ENCODE results near the gene LIG1. TPM values are rescaled to one million over a fixed set of nuclear protein-coding genes. Genes with fewer than 3 reads are reported as not detected.

The LIG1 gene
- total and polyA plus RNA-seq, 2 donors (not counting 3 experiments of a cell fraction or from before 2014, with no cell fraction given) = 64.0 to 94.7 TPM

DNA sequence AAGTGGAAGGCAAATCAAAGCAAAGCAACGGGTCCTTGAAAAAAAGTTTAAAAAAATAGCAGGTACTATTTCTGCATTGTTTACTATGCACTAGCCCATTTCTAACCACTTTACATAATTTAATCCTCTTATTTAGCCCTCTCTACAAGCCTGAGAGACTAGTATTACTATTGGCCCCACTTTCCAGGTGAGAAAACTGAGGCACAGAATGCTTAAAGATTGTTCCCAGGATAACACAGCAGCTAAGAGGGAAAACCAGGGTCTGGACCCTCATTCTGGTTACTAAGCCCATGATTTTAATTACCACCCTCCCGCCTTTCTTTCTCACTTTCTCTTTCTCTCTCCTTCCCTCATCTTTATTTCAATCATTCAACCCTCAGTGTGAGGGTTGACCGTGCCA is 6.1 kb upstream of the LIG1 start:
- peaks cover 0 to 6% of the 10 kb centered on the region in 2 experiments for H3K36me3 ChIP-seq (ENCODE audit: control insufficient read depth in 2 of 2, extremely low read depth in 1 of 2, insufficient read depth in 2 of 2, low read length in 2 of 2)
- no peak overlapping the region for H3K27ac ChIP-seq (ENCODE audit: insufficient read depth, low read depth, low read length)
- no peak overlapping the region for H3K4me3 ChIP-seq (replicated peaks in 1 of 3; ENCODE audit: insufficient read depth in 1 of 3, low read depth in 1 of 3, low read length in 3 of 3)
- no peak overlapping the region for H2AFZ ChIP-seq (ENCODE audit: low read depth, low read length)
- intact Hi-C loops (cut with micrococcal nuclease) (no loop called here), dilution Hi-C loops (cut with MboI; ENCODE audit: extremely low pct_ligation_motif_present, low sequenced_read_pairs) (no loop called here)
- TF ChIP-seq MYC (IDR thresholded peaks at IDR 0.05; ENCODE audit: low read depth, low read length) (no peak), FOS (IDR thresholded peaks at IDR 0.05; ENCODE audit: borderline replicate concordance, insufficient read depth, low read length) (no peak), EZH2 (IDR thresholded peaks at IDR 0.05; ENCODE audit: borderline replicate concordance, low read depth, low read length, severe bottlenecking) (no peak), JUN (IDR thresholded peaks at IDR 0.05; ENCODE audit: borderline replicate concordance, insufficient read depth, insufficient read length, low read depth) (no peak), GATA2 (IDR thresholded peaks at IDR 0.05; ENCODE audit: insufficient read depth, insufficient read length, low read depth, low read length) (no peak), POLR2AphosphoS5 (IDR thresholded peaks at IDR 0.05; ENCODE audit: insufficient read depth, low read depth, low read length) (no peak), POLR2A (IDR thresholded peaks at IDR 0.05; ENCODE audit: low read depth, low read length) (no peak)
- TF ChIP-seq, protein P1, sequence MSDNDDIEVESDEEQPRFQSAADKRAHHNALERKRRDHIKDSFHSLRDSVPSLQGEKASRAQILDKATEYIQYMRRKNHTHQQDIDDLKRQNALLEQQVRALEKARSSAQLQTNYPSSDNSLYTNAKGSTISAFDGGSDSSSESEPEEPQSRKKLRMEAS (IDR thresholded peaks at IDR 0.05; ENCODE audit: insufficient read depth, insufficient read length) = no peak
- TF ChIP-seq, protein P2, sequence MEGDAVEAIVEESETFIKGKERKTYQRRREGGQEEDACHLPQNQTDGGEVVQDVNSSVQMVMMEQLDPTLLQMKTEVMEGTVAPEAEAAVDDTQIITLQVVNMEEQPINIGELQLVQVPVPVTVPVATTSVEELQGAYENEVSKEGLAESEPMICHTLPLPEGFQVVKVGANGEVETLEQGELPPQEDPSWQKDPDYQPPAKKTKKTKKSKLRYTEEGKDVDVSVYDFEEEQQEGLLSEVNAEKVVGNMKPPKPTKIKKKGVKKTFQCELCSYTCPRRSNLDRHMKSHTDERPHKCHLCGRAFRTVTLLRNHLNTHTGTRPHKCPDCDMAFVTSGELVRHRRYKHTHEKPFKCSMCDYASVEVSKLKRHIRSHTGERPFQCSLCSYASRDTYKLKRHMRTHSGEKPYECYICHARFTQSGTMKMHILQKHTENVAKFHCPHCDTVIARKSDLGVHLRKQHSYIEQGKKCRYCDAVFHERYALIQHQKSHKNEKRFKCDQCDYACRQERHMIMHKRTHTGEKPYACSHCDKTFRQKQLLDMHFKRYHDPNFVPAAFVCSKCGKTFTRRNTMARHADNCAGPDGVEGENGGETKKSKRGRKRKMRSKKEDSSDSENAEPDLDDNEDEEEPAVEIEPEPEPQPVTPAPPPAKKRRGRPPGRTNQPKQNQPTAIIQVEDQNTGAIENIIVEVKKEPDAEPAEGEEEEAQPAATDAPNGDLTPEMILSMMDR (IDR thresholded peaks at IDR 0.05; ENCODE audit: extremely low read depth in 1 of 2, insufficient read depth in 1 of 2, low read depth in 1 of 2, low read length in 2 of 2) = no peak
- H3K79me2 ChIP-seq (ENCODE audit: control insufficient read depth, insufficient read depth, low read length) = peaks cover 6% of the 10 kb centered on the region
- H3K27me3 ChIP-seq (ENCODE audit: control insufficient read depth in 2 of 2, insufficient read depth in 2 of 2, low read length in 2 of 2) = no peaks in the 10 kb centered on the region
- no peaks in the 10 kb centered on the region for H4K20me1 ChIP-seq (replicated peaks; ENCODE audit: control insufficient read depth, extremely low read depth, insufficient read depth, low read length)
- no peak for DNase-seq (ENCODE audit: low read depth, low spot score)
- POLR2A ChIA-PET = no interaction called here
- H3K4me1 ChIP-seq (ENCODE audit: control insufficient read depth, extremely low read depth, insufficient read depth, low read length) = peaks cover 5% of the 10 kb centered on the region
- CTCF ChIA-PET = no interaction called here
- no peak overlapping the region for H3K4me2 ChIP-seq (ENCODE audit: insufficient read depth, low read length)
- no peak for FAIRE-seq
- BruUV-seq (replicated peaks) = no TSS peak
- H3K9me1 ChIP-seq (replicated peaks; ENCODE audit: control insufficient read depth, extremely low read depth, insufficient read depth, low read length) = no peaks in the 10 kb centered on the region
- no peak overlapping the region for H3K9ac ChIP-seq (replicated peaks; ENCODE audit: extremely low read depth, insufficient read depth, low read length)
- no peaks in the 10 kb centered on the region for H3K9me3 ChIP-seq (replicated peaks; ENCODE audit: control insufficient read depth, insufficient read depth, low read length)

All from endothelial cell of umbilical vein (primary cell).